ENCODE data around the gene MAPKAPK5.
"Not testable (repeated sequence)": the region's sequence is repeated elsewhere in the genome, so short reads cannot be mapped to it uniquely, and the experiment has no call there.

Gene MAPKAPK5

GRCh38 chr12:111828338-111828979 lies 13.6 kb upstream of the MAPKAPK5 start:
- no peak for DNase-seq

GRCh38 chr12:111829635-111830034 lies 12.4 kb upstream of the MAPKAPK5 start:
- not testable (repeated sequence) for DNase-seq

- DNase-seq = not testable (repeated sequence)
Observed at GRCh38 chr12:111834740-111835386, 7.2 kb upstream of the MAPKAPK5 start.

- DNase-seq = not testable (repeated sequence)
Observed at GRCh38 chr12:111835531-111836181, 6.4 kb upstream of the MAPKAPK5 start.

- no peak for DNase-seq
Observed at GRCh38 chr12:111838353-111838752, 3.7 kb upstream of the MAPKAPK5 start.

- DNase-seq = no peak
Observed at GRCh38 chr12:111840807-111841206, 1.2 kb upstream of the MAPKAPK5 start.

GRCh38 chr12:111841236-111841749 lies 735 bp upstream of the MAPKAPK5 start:
- DNase-seq = no peak

- DNase-seq = peak in 2 of 5 donors; percentile 16 to 26
Observed at GRCh38 chr12:111842556-111843396, 748 bp downstream of the MAPKAPK5 start.

GRCh38 chr12:111846016-111846415 lies 4.0 kb downstream of the MAPKAPK5 start:
- DNase-seq = no peak

GRCh38 chr12:111850526-111850925 lies 8.5 kb downstream of the MAPKAPK5 start:
- DNase-seq = no peak

GRCh38 chr12:111858186-111858585 lies 16.2 kb downstream of the MAPKAPK5 start:
- DNase-seq = no peak

- DNase-seq = no peak
Observed at GRCh38 chr12:111858778-111859177, 16.8 kb downstream of the MAPKAPK5 start.

GRCh38 chr12:111864913-111865312 lies 22.9 kb downstream of the MAPKAPK5 start:
- DNase-seq = no peak

- DNase-seq = no peak
Observed at GRCh38 chr12:111867531-111867930, 25.5 kb downstream of the MAPKAPK5 start.

- no peak for DNase-seq
Observed at GRCh38 chr12:111868676-111869588, 26.9 kb downstream of the MAPKAPK5 start.

- no peak for DNase-seq
Observed at GRCh38 chr12:111869671-111870070, 27.6 kb downstream of the MAPKAPK5 start.

- DNase-seq = no peak
Observed at GRCh38 chr12:111870216-111870615, 28.2 kb downstream of the MAPKAPK5 start.

GRCh38 chr12:111870706-111871105 lies 28.7 kb downstream of the MAPKAPK5 start:
- no peak for DNase-seq

GRCh38 chr12:111873113-111873512 lies 31.1 kb downstream of the MAPKAPK5 start:
- DNase-seq = no peak

GRCh38 chr12:111881716-111882115 lies 39.7 kb downstream of the MAPKAPK5 start:
- DNase-seq = no peak

GRCh38 chr12:111886662-111887545 lies 44.9 kb downstream of the MAPKAPK5 start:
- DNase-seq = no peak
